GM13976 (cell line): ENCODE measurements around the gene MED13.
A peak's percentile ranks its signal among the peaks of the same experiment; 100 is the strongest.

ENCODE experiments used
- DNase-seq: peaks from one replicate; pipeline ENCODE4 v3.0.0; 2012; ENCODE audit warnings: low spot score
- CTCF ChIP-seq: IDR thresholded peaks from 2 replicates; pipeline ENCODE4 v1.5.1; 2012; ENCODE audit warnings: borderline replicate concordance, mild to moderate bottlenecking; ENCODE audit not compliant: insufficient read depth; ENCODE audit errors: extremely low read depth, missing control alignments, control extremely low read depth
- in situ Hi-C: fragments of 300-500 bp; cut with MboI; formaldehyde crosslinking; loops from one replicate; pipeline ENCODE4 v1.12.0; 2022; ENCODE audit warnings: low sequenced_read_pairs, mixed read lengths, inconsistent platforms; ENCODE audit not compliant: unreplicated experiment

Gene MED13

DNA sequence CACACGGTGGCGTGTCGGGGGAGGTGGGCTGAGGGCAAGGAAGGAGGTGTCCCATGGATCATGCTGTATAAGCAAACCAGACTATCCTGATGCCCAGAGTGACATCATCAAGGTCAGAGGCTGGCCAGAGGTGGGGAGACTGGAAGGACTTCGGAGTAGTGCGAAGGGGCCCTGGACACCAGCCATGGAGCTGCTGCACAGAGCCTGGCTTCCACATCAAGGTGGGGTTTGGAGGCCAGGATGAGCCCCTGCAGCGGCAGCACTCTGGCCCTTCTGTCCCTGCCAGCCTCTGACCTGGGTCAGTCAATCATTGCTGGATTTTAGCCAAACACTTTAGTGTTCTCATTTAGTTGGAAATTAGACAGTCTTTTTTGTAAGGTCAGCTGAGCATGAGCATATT lies 34.8 kb downstream of the MED13 start:
- no peak for DNase-seq
- TF ChIP-seq CTCF = no peak
- in situ Hi-C loops = no loop called here

DNA sequence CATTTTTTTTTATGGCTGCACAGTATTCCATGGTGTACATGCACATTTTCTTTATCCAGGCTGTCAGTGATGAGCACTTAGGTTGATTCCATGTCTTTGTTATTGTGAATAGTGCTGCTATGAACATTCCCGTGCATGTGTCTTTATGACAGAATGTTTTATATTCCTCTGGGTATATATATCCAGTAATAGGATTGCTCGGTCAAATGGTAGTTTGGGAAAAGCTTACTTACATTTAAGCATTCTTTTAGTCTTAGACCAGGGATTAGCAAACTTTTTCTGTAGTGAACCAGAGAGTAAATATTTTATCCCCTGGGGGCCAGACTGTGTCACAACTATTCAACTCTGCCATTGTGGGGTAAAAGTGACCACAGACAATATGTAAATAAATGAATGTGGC lies 40.2 kb downstream of the MED13 start:
- in situ Hi-C loops = no loop called here
- TF ChIP-seq CTCF = no peak
- DNase-seq = no peak

DNA sequence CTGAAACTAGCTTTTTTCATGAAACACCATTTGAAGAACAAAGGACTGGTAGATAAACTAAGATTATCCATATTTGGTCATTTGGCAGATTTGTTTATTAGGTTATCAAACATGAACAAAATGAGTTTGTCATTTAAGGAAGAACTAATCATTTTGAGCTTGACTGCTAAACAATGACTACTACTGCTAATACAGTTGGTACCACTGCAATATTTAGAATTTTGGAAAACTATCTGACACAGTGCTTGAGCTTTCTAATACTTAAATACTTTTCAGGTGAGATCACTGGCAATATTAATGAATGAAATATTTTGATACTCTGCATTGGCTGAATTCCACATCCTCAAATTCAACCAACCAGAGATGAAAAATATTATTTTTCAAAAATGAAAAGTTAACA lies 47.2 kb downstream of the MED13 start:
- in situ Hi-C loops = no loop called here
- no peak for DNase-seq
- TF ChIP-seq CTCF = no peak

- DNase-seq = no peak
- TF ChIP-seq CTCF = no peak
- in situ Hi-C loops = no loop called here
Measured at GRCh38 chr17:62017496-62017895, 47.6 kb downstream of the MED13 start.

GRCh38 chr17:62014526-62014925 lies 50.6 kb downstream of the MED13 start:
- TF ChIP-seq CTCF = no peak
- in situ Hi-C loops = no loop called here
- DNase-seq = no peak

DNA sequence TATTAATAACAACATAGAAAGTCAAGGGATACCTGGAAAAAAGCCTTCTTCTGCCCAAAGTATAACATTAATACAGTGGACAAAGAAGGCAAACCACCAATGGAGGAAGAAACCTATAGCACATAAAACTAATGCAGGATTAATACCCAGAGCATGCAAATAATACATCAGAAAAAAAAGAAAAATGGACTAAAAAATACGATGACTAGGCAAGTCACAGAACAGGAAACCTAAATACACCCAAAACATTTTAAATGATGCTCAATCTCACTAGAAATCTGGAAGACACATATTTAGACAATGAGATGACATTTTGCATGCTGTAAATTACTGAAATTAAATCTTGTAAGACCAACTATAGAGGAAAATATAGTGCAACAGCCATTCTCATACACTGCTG lies 55.9 kb downstream of the MED13 start:
- in situ Hi-C loops = no loop called here
- no peak for DNase-seq
- no peak for TF ChIP-seq CTCF

DNA sequence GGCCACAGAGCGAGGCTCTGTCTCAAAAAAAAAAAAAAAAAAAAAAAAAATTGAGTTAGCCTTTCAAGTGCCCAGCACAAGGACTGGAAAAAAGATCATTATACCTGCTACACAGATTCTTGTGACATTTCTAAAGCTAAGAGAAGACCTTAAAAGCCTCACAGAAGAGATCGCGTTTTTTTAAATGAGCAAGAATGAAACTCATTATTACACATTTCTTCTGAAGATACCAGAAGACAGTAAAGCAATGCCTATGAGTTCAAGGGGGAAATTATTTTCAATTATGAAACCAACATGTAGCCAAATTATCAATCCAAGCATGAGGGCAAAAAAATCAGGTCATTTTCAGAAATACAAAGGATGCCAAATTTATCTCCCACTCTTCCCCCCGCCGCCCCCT lies 56.8 kb downstream of the MED13 start:
- in situ Hi-C loops = no loop called here
- no peak for TF ChIP-seq CTCF
- DNase-seq = peak; percentile 22
